BJ (cell line): ENCODE data around the gene PHKG1. TPM values are rescaled to one million over a fixed set of nuclear protein-coding genes. Genes with fewer than 3 reads are reported as not detected.
"Not testable (repeated sequence)": the region's sequence is repeated elsewhere in the genome, so short reads cannot be mapped to it uniquely, and the experiment has no call there.

ENCODE experiments used
- CTCF ChIA-PET: fragments of 350-600 bp; formaldehyde crosslinking; extraction: SDS; loops from one replicate; lab custom pipeline; 2021; ENCODE audit warnings: antibody characterized with exemption, inconsistent platforms; lab: Yijun Ruan, JAX
- POLR2A ChIA-PET: fragments of 300-600 bp; sonication (Branson Sonifier 250); formaldehyde crosslinking; extraction: SDS; loops from one replicate; lab custom pipeline; 2021; ENCODE audit warnings: antibody characterized with exemption; lab: Charles Lee
- DNase-seq: peaks from one replicate; pipeline ENCODE4 v3.0.0-alpha.2; 2011; ENCODE audit warnings: low read depth
- H3K27me3 ChIP-seq: 2 replicates; pipeline ENCODE4 v1.6.0; 2011; ENCODE audit warnings: low read length; ENCODE audit not compliant: control insufficient read depth, insufficient read depth
- H3K36me3 ChIP-seq: 2 replicates; pipeline ENCODE4 v1.5.1; 2011; ENCODE audit warnings: low read length; ENCODE audit not compliant: control insufficient read depth, insufficient read depth
- H3K4me3 ChIP-seq: 2 replicates; pipeline ENCODE4 v1.5.1; 2011; ENCODE audit warnings: low read depth, mild to moderate bottlenecking, control low read depth, low read length
- polyA plus RNA-seq: library from polyadenylated mRNA; depleted of rRNA; stranded (reverse); fragments of >200 nt; gene quantifications from 2 replicates; pipeline ENCODE4 v1.2.3, GENCODE V29; 2011
- TF ChIP-seq, protein P1 (sequence below): IDR thresholded peaks from 2 replicates; pipeline ENCODE4 v1.5.1; 2011; ENCODE audit warnings: low read depth, mild to moderate bottlenecking, control low read depth, inconsistent platforms, low read length, moderate library complexity; ENCODE audit not compliant: insufficient read depth

Gene PHKG1
- polyA plus RNA-seq, 1 experiment: 0.39 TPM

DNA sequence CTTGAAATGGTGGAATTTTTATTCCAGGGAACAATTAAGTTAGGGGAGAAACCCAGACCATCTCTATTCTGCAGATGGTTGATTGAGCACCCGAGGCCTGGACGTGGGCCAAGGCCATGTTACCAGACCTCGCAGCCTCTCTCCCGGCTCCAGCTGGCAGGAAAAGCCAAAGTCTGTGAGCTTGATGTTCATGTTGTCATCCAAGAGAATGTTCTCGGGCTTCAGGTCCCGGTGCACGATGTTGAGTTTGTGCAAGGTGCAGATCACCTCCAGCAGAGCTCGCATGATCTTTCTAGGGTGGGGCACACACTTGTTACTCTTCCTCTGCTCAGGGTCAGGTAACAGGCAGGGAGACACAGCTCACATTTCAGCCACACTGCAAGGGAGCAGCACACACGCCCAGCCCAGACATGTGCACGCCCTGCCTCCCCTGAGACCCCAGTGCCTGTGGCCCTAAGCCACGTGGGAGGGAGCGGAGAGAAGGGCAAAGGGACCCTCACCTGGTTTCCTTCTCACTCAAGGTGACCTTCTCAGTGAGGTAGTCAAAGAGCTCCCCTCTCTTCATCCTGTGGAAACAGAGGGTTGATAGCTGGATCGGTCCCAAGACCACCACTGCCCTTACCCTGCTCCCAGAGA, 9.5 kb downstream of the PHKG1 start:
- Histone ChIP-seq H3K27me3 (no peaks in the 10 kb centered on the region), H3K36me3 (peaks cover 13% of the 10 kb centered on the region), H3K4me3 (no peak overlapping the region)
- DNase-seq: no peak
- ChIA-PET POLR2A (no interaction called here), CTCF (interaction anchor here (0.5 to 3.3 kb wide), 4 partner anchors 8 to 442 kb away, joined by 3 to 15 read pairs (median 8); partner anchors contain the start of gene PHKG1)
- TF ChIP-seq, protein P1, sequence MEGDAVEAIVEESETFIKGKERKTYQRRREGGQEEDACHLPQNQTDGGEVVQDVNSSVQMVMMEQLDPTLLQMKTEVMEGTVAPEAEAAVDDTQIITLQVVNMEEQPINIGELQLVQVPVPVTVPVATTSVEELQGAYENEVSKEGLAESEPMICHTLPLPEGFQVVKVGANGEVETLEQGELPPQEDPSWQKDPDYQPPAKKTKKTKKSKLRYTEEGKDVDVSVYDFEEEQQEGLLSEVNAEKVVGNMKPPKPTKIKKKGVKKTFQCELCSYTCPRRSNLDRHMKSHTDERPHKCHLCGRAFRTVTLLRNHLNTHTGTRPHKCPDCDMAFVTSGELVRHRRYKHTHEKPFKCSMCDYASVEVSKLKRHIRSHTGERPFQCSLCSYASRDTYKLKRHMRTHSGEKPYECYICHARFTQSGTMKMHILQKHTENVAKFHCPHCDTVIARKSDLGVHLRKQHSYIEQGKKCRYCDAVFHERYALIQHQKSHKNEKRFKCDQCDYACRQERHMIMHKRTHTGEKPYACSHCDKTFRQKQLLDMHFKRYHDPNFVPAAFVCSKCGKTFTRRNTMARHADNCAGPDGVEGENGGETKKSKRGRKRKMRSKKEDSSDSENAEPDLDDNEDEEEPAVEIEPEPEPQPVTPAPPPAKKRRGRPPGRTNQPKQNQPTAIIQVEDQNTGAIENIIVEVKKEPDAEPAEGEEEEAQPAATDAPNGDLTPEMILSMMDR: no peak

DNA sequence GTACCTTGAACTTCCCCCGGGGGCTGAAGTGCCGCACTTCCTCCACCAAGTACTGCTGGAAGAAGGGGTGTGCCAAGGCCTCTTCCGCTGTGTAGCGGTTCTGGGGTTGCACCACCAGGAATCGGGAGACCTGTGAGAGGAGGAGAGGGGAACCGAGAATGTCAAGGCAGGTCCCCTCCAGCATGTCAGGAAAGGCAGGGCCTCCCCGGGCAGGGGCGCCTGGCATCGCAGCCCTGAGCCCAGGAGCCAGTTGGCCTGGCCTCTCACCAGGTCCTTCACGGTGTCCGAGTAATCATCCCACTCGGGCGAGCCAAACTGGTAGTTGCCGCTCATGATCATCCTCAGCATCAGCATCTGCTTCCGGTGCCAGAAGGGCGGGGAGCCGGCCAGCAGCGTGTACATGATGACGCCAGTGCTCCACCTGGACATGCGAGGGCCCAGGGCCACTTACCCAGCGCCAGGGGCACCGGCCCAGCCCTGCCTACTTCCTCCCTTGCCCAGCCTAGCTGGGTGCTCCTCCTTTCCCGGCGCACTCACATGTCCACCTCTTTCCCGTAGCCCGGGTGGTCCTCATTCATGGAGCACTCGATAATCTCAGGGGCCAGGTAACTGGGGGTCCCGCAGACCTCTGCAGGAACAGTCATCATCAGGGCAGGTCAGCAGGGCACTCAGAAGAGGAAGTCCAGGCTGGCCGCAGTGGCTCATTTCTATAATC, 11.0 kb downstream of the PHKG1 start:
- ChIA-PET POLR2A (no interaction called here), CTCF (interaction anchor here (3.3 kb wide), 1 partner anchor 7 kb away, joined by 15 read pairs; no protein-coding TSS in a partner anchor)
- Histone ChIP-seq H3K4me3 (no peak overlapping the region), H3K27me3 (no peaks in the 10 kb centered on the region), H3K36me3 (peaks cover 14% of the 10 kb centered on the region)
- DNase-seq: no peak
- TF ChIP-seq, protein P1: no peak

DNA sequence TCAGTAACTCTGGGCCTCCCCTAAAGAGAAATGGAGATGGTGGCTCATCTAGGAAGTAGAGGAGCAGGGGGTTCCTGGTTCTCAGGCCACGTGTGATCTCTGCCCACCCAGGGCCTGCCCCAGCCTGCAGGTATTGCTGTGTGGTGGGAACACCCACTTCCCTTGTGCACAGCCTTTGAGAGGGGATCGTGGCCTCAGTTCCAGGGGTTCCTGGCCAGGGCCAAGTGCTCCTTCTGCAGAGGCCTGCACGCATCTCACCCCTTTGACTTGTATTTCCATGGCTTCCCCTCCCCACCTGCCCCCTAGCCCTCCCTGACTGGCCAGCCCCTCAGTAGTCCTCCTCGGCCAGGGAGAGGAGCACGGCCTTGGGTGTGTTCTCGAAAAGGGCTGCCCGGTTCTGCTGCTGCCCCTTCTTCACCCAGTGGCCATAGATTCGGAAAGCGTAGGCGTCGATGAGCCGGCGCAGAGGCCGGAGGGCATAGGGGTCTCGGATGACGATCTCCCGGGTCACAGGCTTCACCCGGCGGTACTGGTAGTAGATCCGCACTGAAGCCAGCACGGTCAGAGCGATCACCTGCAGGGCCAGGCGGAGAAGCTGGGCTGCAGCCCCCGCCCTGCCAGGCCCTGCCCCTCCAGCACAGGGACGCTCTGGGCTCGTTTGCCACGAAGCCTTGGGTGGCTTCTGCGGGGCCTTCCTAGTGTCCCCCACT, 11.9 kb downstream of the PHKG1 start:
- DNase-seq, POLR2A ChIA-PET, H3K4me3 ChIP-seq, H3K27me3 ChIP-seq: not testable (repeated sequence)
- CTCF ChIA-PET: interaction anchor here (1.2 kb wide), 1 partner anchor 13 kb away, joined by 3 read pairs; no protein-coding TSS in a partner anchor
- H3K36me3 ChIP-seq: peaks cover 14% of the 10 kb centered on the region

DNA sequence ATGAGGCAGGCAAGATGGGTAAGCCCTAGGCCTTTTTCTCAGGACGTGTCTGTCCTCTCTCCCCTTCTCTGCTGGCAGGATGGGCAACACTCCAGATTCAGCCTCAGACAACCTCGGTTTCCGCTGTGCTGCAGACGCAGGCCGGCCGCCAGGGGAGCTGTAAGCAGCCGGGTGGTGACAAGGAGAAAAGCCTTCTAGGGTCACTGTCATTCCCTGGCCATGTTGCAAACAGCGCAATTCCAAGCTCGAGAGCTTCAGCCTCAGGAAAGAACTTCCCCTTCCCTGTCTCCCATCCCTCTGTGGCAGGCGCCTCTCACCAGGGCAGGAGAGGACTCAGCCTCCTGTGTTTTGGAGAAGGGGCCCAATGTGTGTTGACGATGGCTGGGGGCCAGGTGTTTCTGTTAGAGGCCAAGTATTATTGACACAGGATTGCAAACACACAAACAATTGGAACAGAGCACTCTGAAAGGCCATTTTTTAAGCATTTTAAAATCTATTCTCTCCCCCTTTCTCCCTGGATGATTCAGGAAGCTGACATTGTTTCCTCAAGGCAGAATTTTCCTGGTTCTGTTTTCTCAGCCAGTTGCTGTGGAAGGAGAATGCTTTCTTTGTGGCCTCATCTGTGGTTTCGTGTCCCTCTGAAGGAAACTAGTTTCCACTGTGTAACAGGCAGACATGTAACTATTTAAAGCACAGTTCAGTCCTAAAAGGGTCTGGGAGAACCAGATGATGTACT, 13.1 kb downstream of the PHKG1 start:
- ChIA-PET CTCF (interaction anchor here (0.5 to 2.8 kb wide), 15 partner anchors 8 to 1014 kb away, joined by 3 to 24 read pairs (median 4); partner anchors contain the start of genes CCT6A, PHKG1, PSPH and SUMF2), POLR2A (interaction anchor here (0.9 kb wide), 1 partner anchor 27 kb away, joined by 3 read pairs; the partner anchor contains the start of gene CHCHD2)
- Histone ChIP-seq H3K36me3 (peaks cover 14% of the 10 kb centered on the region), H3K4me3 (no peak overlapping the region), H3K27me3 (no peaks in the 10 kb centered on the region)
- TF ChIP-seq, protein P1: peak; percentile 96
- DNase-seq: peak; percentile 47

DNA sequence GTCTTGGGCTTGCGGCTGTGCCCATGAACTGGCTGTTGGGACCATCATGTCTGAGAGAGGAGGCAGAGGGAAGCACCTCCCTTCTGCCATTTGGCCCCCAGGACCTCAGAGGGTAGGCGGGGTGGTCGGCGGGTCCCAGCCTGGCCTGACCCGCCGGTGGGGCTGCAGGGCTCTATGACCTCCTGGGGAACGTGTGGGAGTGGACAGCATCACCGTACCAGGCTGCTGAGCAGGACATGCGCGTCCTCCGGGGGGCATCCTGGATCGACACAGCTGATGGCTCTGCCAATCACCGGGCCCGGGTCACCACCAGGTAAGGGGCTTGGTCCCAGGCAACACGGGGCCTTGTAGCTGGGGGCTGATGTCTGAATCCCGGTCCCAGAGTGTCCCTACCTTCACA, 14.6 kb downstream of the PHKG1 start:
- no peak overlapping the region for H3K4me3 ChIP-seq
- DNase-seq: no peak
- H3K27me3 ChIP-seq: no peaks in the 10 kb centered on the region
- POLR2A ChIA-PET: no interaction called here
- peaks cover 12% of the 10 kb centered on the region for H3K36me3 ChIP-seq
- TF ChIP-seq, protein P1: no peak
- CTCF ChIA-PET: interaction anchor here (0.8 to 2.8 kb wide), 7 partner anchors 13 to 113 kb away, joined by 3 to 24 read pairs (median 5); partner anchors contain the start of genes CCT6A, NIPSNAP2, PHKG1 and PSPH
